A549 (cell line): ENCODE measurements around the gene IFIT2.

Source experiments
- POLR2AphosphoS2 ChIP-seq: conservative IDR thresholded peaks from 2 replicates; pipeline ENCODE4 v1.6.1; 2012; ENCODE audit warnings: low read length, improper control_type of control experiment, inconsistent platforms
- TF ChIP-seq, protein P1 (sequence below): fragments of >200 bp; sonication (Bioruptor Twin); formaldehyde crosslinking; IDR thresholded peaks from 3 replicates; pipeline ENCODE4 v1.6.1; 2016
- TF ChIP-seq, protein P2 (sequence below): fragments of >200 bp; sonication (Bioruptor Twin); formaldehyde crosslinking; IDR thresholded peaks from 3 replicates; pipeline ENCODE4 v1.5.1; 2016

DNA sequence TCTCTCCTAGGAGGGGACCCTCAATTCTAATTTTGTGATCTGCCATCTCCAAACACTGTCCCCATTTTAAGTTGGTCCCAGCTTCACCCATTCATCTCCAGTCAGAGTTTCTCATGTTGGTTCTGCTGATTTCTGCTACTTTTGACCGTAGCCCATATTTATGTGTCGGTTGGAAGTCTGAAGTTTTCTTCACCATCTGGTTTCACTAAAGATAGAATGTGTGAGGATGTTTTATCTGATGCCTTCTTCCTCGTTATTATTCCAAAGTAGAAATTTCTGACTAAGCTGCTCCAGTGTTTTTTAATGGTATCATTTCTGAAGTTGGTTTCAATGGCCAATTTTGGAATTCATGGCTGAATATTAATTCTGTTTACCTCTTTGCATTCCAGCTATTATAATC lies 21.3 kb upstream of the IFIT2 start:
- no peak for TF ChIP-seq POLR2AphosphoS2
- TF ChIP-seq, protein P1, sequence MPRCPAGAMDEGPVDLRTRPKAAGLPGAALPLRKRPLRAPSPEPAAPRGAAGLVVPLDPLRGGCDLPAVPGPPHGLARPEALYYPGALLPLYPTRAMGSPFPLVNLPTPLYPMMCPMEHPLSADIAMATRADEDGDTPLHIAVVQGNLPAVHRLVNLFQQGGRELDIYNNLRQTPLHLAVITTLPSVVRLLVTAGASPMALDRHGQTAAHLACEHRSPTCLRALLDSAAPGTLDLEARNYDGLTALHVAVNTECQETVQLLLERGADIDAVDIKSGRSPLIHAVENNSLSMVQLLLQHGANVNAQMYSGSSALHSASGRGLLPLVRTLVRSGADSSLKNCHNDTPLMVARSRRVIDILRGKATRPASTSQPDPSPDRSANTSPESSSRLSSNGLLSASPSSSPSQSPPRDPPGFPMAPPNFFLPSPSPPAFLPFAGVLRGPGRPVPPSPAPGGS, result no peak
- TF ChIP-seq, protein P2, sequence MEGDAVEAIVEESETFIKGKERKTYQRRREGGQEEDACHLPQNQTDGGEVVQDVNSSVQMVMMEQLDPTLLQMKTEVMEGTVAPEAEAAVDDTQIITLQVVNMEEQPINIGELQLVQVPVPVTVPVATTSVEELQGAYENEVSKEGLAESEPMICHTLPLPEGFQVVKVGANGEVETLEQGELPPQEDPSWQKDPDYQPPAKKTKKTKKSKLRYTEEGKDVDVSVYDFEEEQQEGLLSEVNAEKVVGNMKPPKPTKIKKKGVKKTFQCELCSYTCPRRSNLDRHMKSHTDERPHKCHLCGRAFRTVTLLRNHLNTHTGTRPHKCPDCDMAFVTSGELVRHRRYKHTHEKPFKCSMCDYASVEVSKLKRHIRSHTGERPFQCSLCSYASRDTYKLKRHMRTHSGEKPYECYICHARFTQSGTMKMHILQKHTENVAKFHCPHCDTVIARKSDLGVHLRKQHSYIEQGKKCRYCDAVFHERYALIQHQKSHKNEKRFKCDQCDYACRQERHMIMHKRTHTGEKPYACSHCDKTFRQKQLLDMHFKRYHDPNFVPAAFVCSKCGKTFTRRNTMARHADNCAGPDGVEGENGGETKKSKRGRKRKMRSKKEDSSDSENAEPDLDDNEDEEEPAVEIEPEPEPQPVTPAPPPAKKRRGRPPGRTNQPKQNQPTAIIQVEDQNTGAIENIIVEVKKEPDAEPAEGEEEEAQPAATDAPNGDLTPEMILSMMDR, result no peak
